Activated T-helper 17 cell treated with anti-CD3 and anti-CD28 coated beads, Interleukin-2, amount 50 U/mL, for 72 hours (primary cell): ENCODE measurements around the gene GRIN3B. TPM values are rescaled to one million over a fixed set of nuclear protein-coding genes. Genes with fewer than 3 reads are reported as not detected.

Experiments
- ATAC-seq: fragments of 150-1000 bp; cut with Tn5 transposase; replicated peaks from 2 replicates; pipeline ENCODE4 v1.10.0; 2021; ENCODE audit warnings: mild to moderate bottlenecking, moderate library complexity
- H3K27ac Mint-ChIP-seq: one replicate; pipeline ENCODE4 v1.8.0; 2022; ENCODE audit warnings: mixed read lengths
- H3K27me3 Mint-ChIP-seq: one replicate; pipeline ENCODE4 v1.8.0; 2022; ENCODE audit warnings: mixed read lengths
- H3K36me3 Mint-ChIP-seq: one replicate; pipeline ENCODE4 v1.8.0; 2022; ENCODE audit warnings: low read depth, mild to moderate bottlenecking, mixed read lengths
- H3K4me1 Mint-ChIP-seq: one replicate; pipeline ENCODE4 v1.8.0; 2022; ENCODE audit warnings: mixed read lengths
- H3K4me3 Mint-ChIP-seq: one replicate; pipeline ENCODE4 v1.8.0; 2022; ENCODE audit warnings: mild to moderate bottlenecking, mixed read lengths
- H3K9me3 Mint-ChIP-seq: one replicate; pipeline ENCODE4 v1.8.0; 2022; ENCODE audit warnings: mixed read lengths
- total RNA-seq, 2 donors: library from RNA; stranded (reverse); gene quantifications; one replicate each; pipeline ENCODE4 v1.2.3, GENCODE V29; 2022

The GRIN3B gene
- total RNA-seq, 2 donors from 2014 or later = 0.21 TPM; not detected in 1

DNA sequence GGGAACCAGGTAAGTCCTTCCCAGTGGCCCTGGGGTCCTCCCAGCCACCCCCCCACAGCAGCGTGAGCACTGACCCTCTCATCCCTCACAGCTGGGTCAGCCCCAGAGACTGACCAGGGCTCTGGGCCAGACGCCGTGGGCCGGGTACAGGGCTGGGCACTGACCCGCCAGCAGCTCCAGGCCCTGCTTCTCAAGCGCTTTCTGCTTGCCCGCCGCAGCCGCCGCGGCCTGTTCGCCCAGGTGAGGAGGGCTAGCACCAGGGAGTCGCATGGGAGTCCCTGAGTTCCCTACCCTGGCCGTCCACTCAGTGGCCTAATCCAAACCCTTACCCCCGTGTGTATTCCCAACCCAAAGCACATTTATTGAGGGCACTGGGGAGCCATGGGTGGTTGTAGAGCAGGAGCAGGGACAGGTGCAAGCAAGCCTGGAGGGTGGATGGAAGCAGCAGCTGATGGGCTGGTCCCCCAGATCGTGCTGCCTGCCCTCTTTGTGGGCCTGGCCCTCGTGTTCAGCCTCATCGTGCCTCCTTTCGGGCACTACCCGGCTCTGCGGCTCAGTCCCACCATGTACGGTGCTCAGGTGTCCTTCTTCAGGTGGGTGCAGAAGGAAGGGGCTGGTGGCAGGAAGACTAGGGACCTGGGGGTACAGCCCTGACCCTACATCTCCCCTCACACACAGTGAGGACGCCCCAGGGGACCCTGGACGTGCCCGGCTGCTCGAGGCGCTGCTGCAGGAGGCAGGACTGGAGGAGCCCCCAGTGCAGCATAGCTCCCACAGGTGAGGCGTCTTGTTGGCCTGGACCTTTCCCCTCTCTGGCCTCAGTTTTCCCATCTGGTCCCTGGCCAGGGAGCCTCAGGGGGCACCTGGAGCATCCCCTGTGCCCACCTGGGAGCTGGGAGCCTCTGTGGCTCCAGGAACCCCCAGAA, 54.1 kb downstream of the GRIN3B start:
- Mint-ChIP-seq H3K27ac (no peak overlapping the region), H3K4me1 (peaks cover 19% of the 10 kb centered on the region), H3K4me3 (no peak overlapping the region), H3K27me3 (no peaks in the 10 kb centered on the region), H3K36me3 (peaks cover 14% of the 10 kb centered on the region), H3K9me3 (no peaks in the 10 kb centered on the region)
- ATAC-seq = no peak

DNA sequence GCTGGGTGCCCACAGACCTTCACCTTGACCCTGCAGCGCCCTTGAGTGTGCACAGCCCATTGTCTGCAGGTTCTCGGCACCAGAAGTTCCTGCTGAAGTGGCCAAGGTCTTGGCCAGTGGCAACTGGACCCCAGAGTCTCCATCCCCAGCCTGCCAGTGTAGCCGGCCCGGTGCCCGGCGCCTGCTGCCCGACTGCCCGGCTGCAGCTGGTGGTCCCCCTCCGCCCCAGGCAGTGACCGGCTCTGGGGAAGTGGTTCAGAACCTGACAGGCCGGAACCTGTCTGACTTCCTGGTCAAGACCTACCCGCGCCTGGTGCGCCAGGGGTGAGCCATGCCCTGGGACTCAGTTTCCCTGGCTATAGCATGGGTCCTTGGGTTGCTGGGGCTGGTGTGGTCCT, 54.8 kb downstream of the GRIN3B start:
- peaks cover 19% of the 10 kb centered on the region for H3K4me1 Mint-ChIP-seq
- H3K9me3 Mint-ChIP-seq = no peaks in the 10 kb centered on the region
- ATAC-seq = no peak
- H3K27me3 Mint-ChIP-seq = no peaks in the 10 kb centered on the region
- H3K4me3 Mint-ChIP-seq = no peak overlapping the region
- H3K27ac Mint-ChIP-seq = no peak overlapping the region
- H3K36me3 Mint-ChIP-seq = peaks cover 14% of the 10 kb centered on the region

DNA sequence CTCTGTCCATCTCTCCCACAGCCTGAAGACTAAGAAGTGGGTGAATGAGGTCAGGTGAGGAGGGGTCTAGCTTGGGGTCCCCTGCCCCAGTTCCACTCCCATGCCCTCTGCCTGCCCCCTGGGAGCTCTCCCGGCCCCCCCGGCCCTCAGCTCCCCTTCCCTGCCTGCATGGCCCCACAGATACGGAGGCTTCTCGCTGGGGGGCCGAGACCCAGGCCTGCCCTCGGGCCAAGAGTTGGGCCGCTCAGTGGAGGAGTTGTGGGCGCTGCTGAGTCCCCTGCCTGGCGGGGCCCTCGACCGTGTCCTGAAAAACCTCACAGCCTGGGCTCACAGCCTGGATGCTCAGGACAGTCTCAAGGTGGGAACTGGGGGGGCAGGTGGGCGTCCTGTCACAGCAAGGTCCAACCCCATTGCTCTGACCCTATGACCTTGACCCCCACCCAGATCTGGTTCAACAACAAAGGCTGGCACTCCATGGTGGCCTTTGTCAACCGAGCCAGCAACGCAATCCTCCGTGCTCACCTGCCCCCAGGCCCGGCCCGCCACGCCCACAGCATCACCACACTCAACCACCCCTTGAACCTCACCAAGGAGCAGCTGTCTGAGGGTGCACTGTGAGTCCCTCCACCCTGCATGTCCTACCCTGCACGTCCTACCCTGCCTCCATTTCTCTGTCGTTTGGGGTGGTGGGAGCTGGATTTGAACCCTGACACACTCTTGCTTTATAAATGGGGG, 55.8 kb downstream of the GRIN3B start:
- H3K36me3 Mint-ChIP-seq = peaks cover 14% of the 10 kb centered on the region
- H3K27me3 Mint-ChIP-seq = no peaks in the 10 kb centered on the region
- peak overlapping the region; percentile 85 for H3K27ac Mint-ChIP-seq
- no peaks in the 10 kb centered on the region for H3K9me3 Mint-ChIP-seq
- ATAC-seq = no peak
- no peak overlapping the region for H3K4me3 Mint-ChIP-seq
- H3K4me1 Mint-ChIP-seq = peaks cover 19% of the 10 kb centered on the region

DNA sequence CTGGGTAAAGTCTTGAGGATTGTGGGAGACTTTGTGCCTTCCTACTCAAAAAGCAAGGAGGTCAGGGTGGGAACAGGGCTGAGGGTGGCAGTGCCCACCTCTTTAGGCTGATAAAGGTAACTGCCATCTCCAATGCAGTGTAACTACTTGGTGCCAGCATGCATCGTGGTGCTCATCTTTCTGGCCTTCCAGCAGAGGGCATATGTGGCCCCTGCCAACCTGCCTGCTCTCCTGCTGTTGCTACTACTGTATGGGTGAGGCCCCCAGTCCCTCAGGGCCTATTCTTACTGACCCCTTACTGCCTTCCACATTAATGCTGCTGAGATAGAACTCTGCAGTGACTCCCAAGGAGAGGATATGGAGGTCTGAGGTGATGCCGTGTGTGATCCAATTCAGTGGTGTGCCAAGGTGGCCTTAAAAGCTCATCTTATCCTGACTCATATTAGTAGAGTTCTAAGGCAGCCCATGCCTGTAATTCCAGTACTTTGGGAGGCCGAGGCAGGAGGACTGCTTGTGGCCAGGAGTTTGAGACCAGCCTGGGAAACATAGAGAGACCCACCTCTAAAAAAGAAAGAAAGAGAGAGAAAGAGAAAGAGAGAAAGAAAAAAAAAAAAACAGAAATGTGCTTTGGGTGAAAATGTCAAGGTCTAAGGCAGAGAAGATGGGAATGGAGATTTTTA, 57.1 kb downstream of the GRIN3B start:
- H3K27ac Mint-ChIP-seq = peak overlapping the region; percentile 85
- peak overlapping the region; percentile 46 for H3K4me3 Mint-ChIP-seq
- peak; percentile 87 for ATAC-seq
- peaks cover 15% of the 10 kb centered on the region for H3K4me1 Mint-ChIP-seq
- no peaks in the 10 kb centered on the region for H3K9me3 Mint-ChIP-seq
- peaks cover 14% of the 10 kb centered on the region for H3K36me3 Mint-ChIP-seq
- H3K27me3 Mint-ChIP-seq = no peaks in the 10 kb centered on the region

GRCh38 chr19:1058112-1058511, 57.9 kb downstream of the GRIN3B start:
- no peaks in the 10 kb centered on the region for H3K9me3 Mint-ChIP-seq
- H3K4me1 Mint-ChIP-seq = peaks cover 15% of the 10 kb centered on the region
- ATAC-seq = no peak
- peak overlapping the region; percentile 85 for H3K27ac Mint-ChIP-seq
- no peaks in the 10 kb centered on the region for H3K27me3 Mint-ChIP-seq
- peak overlapping the region; percentile 46 for H3K4me3 Mint-ChIP-seq
- peaks cover 14% of the 10 kb centered on the region for H3K36me3 Mint-ChIP-seq

Other genes with a start within 250 kb of the GRIN3B start
- gene MISP, start 249.3 kb upstream of the GRIN3B start, total RNA-seq = under 1 TPM; 0.45 to 0.50 TPM
- 100 to 1,000 TPM; 405 to 726 TPM for gene PTBP1, start 203.0 kb upstream of the GRIN3B start, total RNA-seq
- not detected for gene PLPPR3, start 178.5 kb upstream of the GRIN3B start, total RNA-seq
- under 1 TPM in 1 of 2 donors, not detected in 1; 0.19 TPM for gene AZU1, start 172.6 kb upstream of the GRIN3B start, total RNA-seq
- not detected for gene PRTN3, start 159.4 kb upstream of the GRIN3B start, total RNA-seq
- gene ELANE, start 148.1 kb upstream of the GRIN3B start, total RNA-seq = not detected
- gene CFD, start 140.8 kb upstream of the GRIN3B start, total RNA-seq = under 1 TPM; 0.40 to 0.89 TPM
- gene MED16, start 107.2 kb upstream of the GRIN3B start, total RNA-seq = 10 to 100 TPM; 60.4 to 64.1 TPM
- gene RNU6-9, start 106.9 kb upstream of the GRIN3B start, total RNA-seq = not detected
- 10 to 100 TPM; 78.5 to 79.3 TPM for gene R3HDM4, start 87.2 kb upstream of the GRIN3B start, total RNA-seq
- gene KISS1R, start 83.1 kb upstream of the GRIN3B start, total RNA-seq = 10 to 100 TPM; 17.5 to 53.1 TPM
- gene ARID3A, start 74.4 kb upstream of the GRIN3B start, total RNA-seq = 10 to 100 TPM; 50.3 to 79.3 TPM
- gene WDR18, start 16.1 kb upstream of the GRIN3B start, total RNA-seq = 10 to 100 TPM; 43.2 to 94.2 TPM
- gene TMEM259, start 20.7 kb downstream of the GRIN3B start, total RNA-seq = 100 to 1,000 TPM; 101 to 120 TPM
- gene RNU6-2, start 21.1 kb downstream of the GRIN3B start, total RNA-seq = not detected
- 100 to 1,000 TPM; 152 to 246 TPM for gene CNN2, start 26.2 kb downstream of the GRIN3B start, total RNA-seq
- 10 to 100 TPM; 21.8 to 31.2 TPM for gene ABCA7, start 39.7 kb downstream of the GRIN3B start, total RNA-seq
- gene ARHGAP45, start 66.7 kb downstream of the GRIN3B start, total RNA-seq = 100 to 1,000 TPM; 211 to 310 TPM
- gene POLR2E, start 95.0 kb downstream of the GRIN3B start, total RNA-seq = 100 to 1,000 TPM; 155 to 248 TPM
- gene GPX4, start 103.6 kb downstream of the GRIN3B start, total RNA-seq = 100 to 1,000 TPM; 110 to 170 TPM
- gene SBNO2, start 173.8 kb downstream of the GRIN3B start, total RNA-seq = 100 to 1,000 TPM; 119 to 139 TPM
- gene STK11, start 205.4 kb downstream of the GRIN3B start, total RNA-seq = 10 to 100 TPM; 77.0 to 86.6 TPM
- 1 to 10 TPM in 1 of 2 donors, under 1 TPM in 1; 0.77 to 1.4 TPM for gene CBARP, start 237.6 kb downstream of the GRIN3B start, total RNA-seq
- gene ATP5F1D, start 241.3 kb downstream of the GRIN3B start, total RNA-seq = 100 to 1,000 TPM; 148 to 210 TPM
- gene MIDN, start 248.2 kb downstream of the GRIN3B start, total RNA-seq = 10 to 100 TPM; 51.4 to 56.8 TPM